Trophoblast cell (in vitro differentiated cells and primary cell): ENCODE data around the gene ZFYVE28.

Source experiments
- DNase-seq, 2 donors: peaks; one replicate each; pipeline ENCODE4 v3.0.0-alpha.2; 2016
- H2AFZ ChIP-seq: 2 replicates; pipeline ENCODE4 v1.6.1; 2013; ENCODE audit warnings: low read length, moderate library complexity, mild to moderate bottlenecking; ENCODE audit not compliant: insufficient read depth, poor library complexity
- H2AK5ac ChIP-seq: 2 replicates; pipeline ENCODE4 v1.6.1; 2013; ENCODE audit warnings: mild to moderate bottlenecking, low read length
- H2BK120ac ChIP-seq: 2 replicates; pipeline ENCODE4 v1.6.1; 2013; ENCODE audit warnings: low read length, mild to moderate bottlenecking, moderate library complexity; ENCODE audit not compliant: insufficient read depth, poor library complexity
- H2BK12ac ChIP-seq: 2 replicates; pipeline ENCODE4 v1.6.1; 2013; ENCODE audit warnings: mild to moderate bottlenecking, low read length, moderate library complexity
- H2BK5ac ChIP-seq: 2 replicates; pipeline ENCODE4 v1.6.1; 2013; ENCODE audit warnings: low read length, low read depth, moderate library complexity, mild to moderate bottlenecking; ENCODE audit not compliant: poor library complexity
- H3K14ac ChIP-seq: 2 replicates; pipeline ENCODE4 v1.6.1; 2013; ENCODE audit warnings: mild to moderate bottlenecking, low read length
- H3K18ac ChIP-seq: 2 replicates; pipeline ENCODE4 v1.6.1; 2013; ENCODE audit warnings: mild to moderate bottlenecking, low read length
- H3K23ac ChIP-seq: 2 replicates; pipeline ENCODE4 v1.6.1; 2013; ENCODE audit warnings: low read length
- H3K27ac ChIP-seq: 2 replicates; pipeline ENCODE4 v1.5.1; 2013; ENCODE audit warnings: low read depth, mild to moderate bottlenecking, inconsistent platforms, low read length, moderate library complexity
- H3K27me3 ChIP-seq: 2 replicates; pipeline ENCODE4 v1.6.1; 2013; ENCODE audit warnings: inconsistent platforms, mild to moderate bottlenecking, low read length, moderate library complexity; ENCODE audit not compliant: insufficient read depth
- H3K36me3 ChIP-seq, 2 experiments: 1 replicate in 1 of 2; 2 replicates in 1 of 2; pipeline ENCODE4 v1.6.1; 2013; ENCODE audit warnings: low read length in 2 of 2, mild to moderate bottlenecking in 2 of 2, moderate library complexity in 1 of 2; ENCODE audit not compliant: insufficient read depth in 2 of 2, control insufficient read depth in 1 of 2
- H3K4ac ChIP-seq: 2 replicates; pipeline ENCODE4 v1.6.1; 2013; ENCODE audit warnings: low read depth, mild to moderate bottlenecking, low read length, moderate library complexity
- H3K4me1 ChIP-seq, 2 experiments: 1 replicate in 1 of 2; 2 replicates in 1 of 2; pipeline ENCODE4 v1.6.1; 2013; ENCODE audit warnings: low read length in 2 of 2, mild to moderate bottlenecking in 2 of 2, moderate library complexity in 1 of 2; ENCODE audit not compliant: insufficient read depth in 2 of 2, control insufficient read depth in 1 of 2
- H3K4me2 ChIP-seq: 2 replicates; pipeline ENCODE4 v1.6.1; 2013; ENCODE audit warnings: inconsistent platforms, mild to moderate bottlenecking, low read length, moderate library complexity
- H3K4me3 ChIP-seq: 2 replicates; pipeline ENCODE4 v1.5.1; 2013; ENCODE audit warnings: mild to moderate bottlenecking, low read depth, low read length, inconsistent platforms
- H3K79me1 ChIP-seq: one replicate; pipeline ENCODE4 v1.6.1; 2013; ENCODE audit warnings: low read length
- H3K79me2 ChIP-seq: 2 replicates; pipeline ENCODE4 v1.6.1; 2013; ENCODE audit warnings: low read length, mild to moderate bottlenecking; ENCODE audit not compliant: control insufficient read depth, insufficient read depth, poor library complexity
- H3K9ac ChIP-seq: 2 replicates; pipeline ENCODE4 v1.6.1; 2013; ENCODE audit warnings: mild to moderate bottlenecking, low read length
- H3K9me3 ChIP-seq: 2 replicates; pipeline ENCODE4 v1.6.1; 2013; ENCODE audit warnings: low read depth, mild to moderate bottlenecking, control low read depth, inconsistent platforms, low read length; ENCODE audit not compliant: insufficient read depth
- H4K12ac ChIP-seq: 2 replicates; pipeline ENCODE4 v1.6.1; 2013; ENCODE audit warnings: low read depth, mild to moderate bottlenecking, low read length, moderate library complexity
- H4K8ac ChIP-seq: 2 replicates; pipeline ENCODE4 v1.6.1; 2013; ENCODE audit warnings: low read depth, mild to moderate bottlenecking, low read length, moderate library complexity
- H4K91ac ChIP-seq: one replicate; pipeline ENCODE4 v1.6.1; 2013; ENCODE audit warnings: low read depth, mild to moderate bottlenecking, low read length, moderate library complexity
- WGBS: extraction: QIAGEN DNeasy Blood & Tissue Kit; methylation state at CpG from one replicate; pipeline ENCODE4 v1.1.7; 2013; ENCODE audit warnings: missing lambda C conversion rate; ENCODE audit not compliant: insufficient read length, insufficient coverage; ENCODE audit errors: extremely low coverage; 5-methylcytosine and 5-hydroxymethylcytosine counted together

The ZFYVE28 gene

GRCh38 chr4:2341911-2342652, 76.4 kb downstream of the ZFYVE28 start:
- Histone ChIP-seq H4K91ac (no peak overlapping the region), H3K27me3 (no peaks in the 10 kb centered on the region), H2AFZ (no peak overlapping the region), H2BK120ac (no peak overlapping the region), H3K23ac (no peak overlapping the region), H3K18ac (no peak overlapping the region), H2BK12ac (no peak overlapping the region), H3K14ac (no peak overlapping the region), H3K9ac (no peak overlapping the region), H4K8ac (no peak overlapping the region), H3K4me3 (no peak overlapping the region), H3K36me3 (no peaks in the 10 kb centered on the region), H2BK5ac (no peak overlapping the region), H3K4ac (no peak overlapping the region), H3K9me3 (peaks cover 2% of the 10 kb centered on the region), H2AK5ac (no peak overlapping the region), H3K79me1 (no peaks in the 10 kb centered on the region), H3K79me2 (no peaks in the 10 kb centered on the region), H3K27ac (no peak overlapping the region), H3K4me1 (no peaks in the 10 kb centered on the region), H4K12ac (no peak overlapping the region), H3K4me2 (no peak overlapping the region)
- no CpG with 5 or more reads among the region's 16 CpGs for WGBS
- no peak for DNase-seq

GRCh38 chr4:2341261-2341841, 77.1 kb downstream of the ZFYVE28 start:
- Histone ChIP-seq H2BK120ac (no peak overlapping the region), H3K14ac (no peak overlapping the region), H4K12ac (no peak overlapping the region), H3K4me1 (no peaks in the 10 kb centered on the region), H3K36me3 (no peaks in the 10 kb centered on the region), H3K79me2 (no peaks in the 10 kb centered on the region), H3K4me2 (no peak overlapping the region), H3K23ac (no peak overlapping the region), H2BK12ac (no peak overlapping the region), H3K27me3 (no peaks in the 10 kb centered on the region), H4K91ac (no peak overlapping the region), H3K18ac (no peak overlapping the region), H4K8ac (no peak overlapping the region), H3K9ac (no peak overlapping the region), H3K27ac (no peak overlapping the region), H3K9me3 (peaks cover 2% of the 10 kb centered on the region), H3K79me1 (no peaks in the 10 kb centered on the region), H2BK5ac (no peak overlapping the region), H2AK5ac (no peak overlapping the region), H3K4me3 (no peak overlapping the region), H2AFZ (no peak overlapping the region), H3K4ac (no peak overlapping the region)
- WGBS, result no CpG with 5 or more reads among the region's 28 CpGs
- DNase-seq, result no peak

- peaks cover 2% of the 10 kb centered on the region for H3K9me3 ChIP-seq
- no peaks in the 10 kb centered on the region for H3K36me3 ChIP-seq
- no peak overlapping the region for H3K4ac ChIP-seq
- no peak overlapping the region for H2BK5ac ChIP-seq
- no peak overlapping the region for H3K9ac ChIP-seq
- no peak overlapping the region for H3K18ac ChIP-seq
- no peak overlapping the region for H2BK120ac ChIP-seq
- no peak overlapping the region for H4K12ac ChIP-seq
- WGBS, result no CpG with 5 or more reads among the region's 27 CpGs
- H2AK5ac ChIP-seq, result no peak overlapping the region
- no peaks in the 10 kb centered on the region for H3K79me2 ChIP-seq
- no peak overlapping the region for H3K27ac ChIP-seq
- H3K27me3 ChIP-seq, result no peaks in the 10 kb centered on the region
- H3K14ac ChIP-seq, result no peak overlapping the region
- H3K4me1 ChIP-seq, result no peaks in the 10 kb centered on the region
- H4K91ac ChIP-seq, result no peak overlapping the region
- H3K23ac ChIP-seq, result no peak overlapping the region
- no peaks in the 10 kb centered on the region for H3K79me1 ChIP-seq
- H2BK12ac ChIP-seq, result no peak overlapping the region
- H4K8ac ChIP-seq, result no peak overlapping the region
- H2AFZ ChIP-seq, result no peak overlapping the region
- no peak overlapping the region for H3K4me3 ChIP-seq
- no peak for DNase-seq
- no peak overlapping the region for H3K4me2 ChIP-seq
These were observed 78.0 kb downstream of the ZFYVE28 start for GRCh38 chr4:2340272-2341061.

- H3K27ac ChIP-seq, result no peak overlapping the region
- no peak for DNase-seq
- H3K4me2 ChIP-seq, result no peak overlapping the region
- H3K79me2 ChIP-seq, result no peaks in the 10 kb centered on the region
- no peaks in the 10 kb centered on the region for H3K36me3 ChIP-seq
- H2BK5ac ChIP-seq, result no peak overlapping the region
- no peak overlapping the region for H3K18ac ChIP-seq
- H3K27me3 ChIP-seq, result no peaks in the 10 kb centered on the region
- H3K23ac ChIP-seq, result no peak overlapping the region
- H4K8ac ChIP-seq, result no peak overlapping the region
- H4K12ac ChIP-seq, result no peak overlapping the region
- H2AFZ ChIP-seq, result no peak overlapping the region
- no peak overlapping the region for H2BK120ac ChIP-seq
- no peak overlapping the region for H3K4ac ChIP-seq
- H2AK5ac ChIP-seq, result no peak overlapping the region
- no peaks in the 10 kb centered on the region for H3K79me1 ChIP-seq
- H4K91ac ChIP-seq, result no peak overlapping the region
- H3K4me1 ChIP-seq, result no peaks in the 10 kb centered on the region
- no peak overlapping the region for H2BK12ac ChIP-seq
- no peak overlapping the region for H3K9ac ChIP-seq
- no CpG with 5 or more reads among the region's 39 CpGs for WGBS
- peaks cover 2% of the 10 kb centered on the region for H3K9me3 ChIP-seq
- no peak overlapping the region for H3K4me3 ChIP-seq
- no peak overlapping the region for H3K14ac ChIP-seq
These were observed 78.8 kb downstream of the ZFYVE28 start for GRCh38 chr4:2339458-2340271.
